Coronary artery (tissue), 2 donors: Measurements from ENCODE around the gene EDARADD.

Experiments
- DNase-seq: peaks from one replicate; pipeline ENCODE4 v3.0.0-alpha.2; 2017; ENCODE audit warnings: low spot score
- H3K27ac ChIP-seq, 2 donors: fragments of 200-600 bp; sonication (generic); one replicate each; pipeline ENCODE4 v1.5.1; 2016 to 2019
- H3K4me3 ChIP-seq: fragments of 200-600 bp; sonication (generic); 2 replicates; pipeline ENCODE4 v1.5.1; 2016; ENCODE audit warnings: mild to moderate bottlenecking, moderate library complexity
- TF ChIP-seq, protein P1 (sequence below): fragments of 200-600 bp; sonication (generic); IDR thresholded peaks from one replicate; pipeline ENCODE4 v1.5.1; 2019; ENCODE audit warnings: antibody characterized with exemption

Gene EDARADD

DNA sequence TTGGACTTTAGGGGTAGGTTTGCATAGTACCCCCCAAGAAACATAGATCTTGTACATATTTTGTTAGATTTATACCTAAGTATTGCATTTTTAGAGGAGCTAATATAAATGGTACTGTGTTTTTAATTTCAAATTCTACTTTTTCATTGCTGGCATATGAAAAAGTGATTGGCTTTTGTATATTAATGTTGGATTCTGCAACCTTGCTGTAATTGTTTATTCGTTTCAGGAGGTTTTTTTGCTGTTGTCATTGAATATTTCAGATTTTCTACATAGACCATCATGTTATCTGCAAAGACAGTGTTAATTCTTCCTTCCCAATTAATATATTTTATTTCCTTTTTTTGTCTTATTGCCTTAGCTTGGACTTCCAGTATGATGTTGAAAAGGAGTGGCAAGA is 23.0 kb upstream of the EDARADD start:
- no peak for DNase-seq
- TF ChIP-seq, protein P1, sequence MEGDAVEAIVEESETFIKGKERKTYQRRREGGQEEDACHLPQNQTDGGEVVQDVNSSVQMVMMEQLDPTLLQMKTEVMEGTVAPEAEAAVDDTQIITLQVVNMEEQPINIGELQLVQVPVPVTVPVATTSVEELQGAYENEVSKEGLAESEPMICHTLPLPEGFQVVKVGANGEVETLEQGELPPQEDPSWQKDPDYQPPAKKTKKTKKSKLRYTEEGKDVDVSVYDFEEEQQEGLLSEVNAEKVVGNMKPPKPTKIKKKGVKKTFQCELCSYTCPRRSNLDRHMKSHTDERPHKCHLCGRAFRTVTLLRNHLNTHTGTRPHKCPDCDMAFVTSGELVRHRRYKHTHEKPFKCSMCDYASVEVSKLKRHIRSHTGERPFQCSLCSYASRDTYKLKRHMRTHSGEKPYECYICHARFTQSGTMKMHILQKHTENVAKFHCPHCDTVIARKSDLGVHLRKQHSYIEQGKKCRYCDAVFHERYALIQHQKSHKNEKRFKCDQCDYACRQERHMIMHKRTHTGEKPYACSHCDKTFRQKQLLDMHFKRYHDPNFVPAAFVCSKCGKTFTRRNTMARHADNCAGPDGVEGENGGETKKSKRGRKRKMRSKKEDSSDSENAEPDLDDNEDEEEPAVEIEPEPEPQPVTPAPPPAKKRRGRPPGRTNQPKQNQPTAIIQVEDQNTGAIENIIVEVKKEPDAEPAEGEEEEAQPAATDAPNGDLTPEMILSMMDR = no peak
- Histone ChIP-seq H3K27ac (no peak overlapping the region), H3K4me3 (no peak overlapping the region)

DNA sequence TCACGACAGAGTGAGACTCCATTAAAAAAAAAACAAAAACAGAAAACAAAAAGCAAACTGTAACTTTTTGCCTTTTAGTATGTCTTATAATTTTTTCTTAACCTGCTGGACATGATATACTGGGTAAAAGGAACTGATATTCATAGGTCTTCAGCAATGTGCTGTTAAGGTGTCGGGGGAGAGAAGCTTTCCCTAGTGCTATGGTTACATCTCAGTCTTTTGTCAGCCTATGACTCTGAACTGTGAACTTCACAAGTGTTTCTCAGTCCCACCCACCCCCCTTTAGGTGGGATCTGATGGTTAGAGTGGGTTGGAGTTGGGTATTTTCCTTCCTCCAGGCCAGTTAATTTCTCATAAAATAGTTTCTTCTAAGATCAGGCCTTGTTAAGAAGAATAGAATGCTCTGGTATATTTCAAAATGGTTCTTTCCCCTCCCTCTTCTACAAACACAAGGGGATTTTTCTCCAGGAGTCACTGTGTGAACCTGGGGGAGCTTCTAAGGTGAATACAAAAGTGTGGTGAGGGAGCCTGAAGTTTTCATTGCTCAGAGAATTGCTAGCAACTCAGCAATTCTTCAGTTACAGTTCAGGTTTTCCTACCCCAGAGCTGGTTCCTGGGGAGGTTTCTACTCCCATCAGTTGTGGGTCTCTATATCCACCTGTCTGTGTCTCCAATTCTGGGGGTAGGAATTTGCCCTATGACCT is 16.1 kb upstream of the EDARADD start:
- H3K27ac ChIP-seq = no peak overlapping the region
- TF ChIP-seq, protein P1 = no peak
- no peak for DNase-seq
- no peak overlapping the region for H3K4me3 ChIP-seq

DNA sequence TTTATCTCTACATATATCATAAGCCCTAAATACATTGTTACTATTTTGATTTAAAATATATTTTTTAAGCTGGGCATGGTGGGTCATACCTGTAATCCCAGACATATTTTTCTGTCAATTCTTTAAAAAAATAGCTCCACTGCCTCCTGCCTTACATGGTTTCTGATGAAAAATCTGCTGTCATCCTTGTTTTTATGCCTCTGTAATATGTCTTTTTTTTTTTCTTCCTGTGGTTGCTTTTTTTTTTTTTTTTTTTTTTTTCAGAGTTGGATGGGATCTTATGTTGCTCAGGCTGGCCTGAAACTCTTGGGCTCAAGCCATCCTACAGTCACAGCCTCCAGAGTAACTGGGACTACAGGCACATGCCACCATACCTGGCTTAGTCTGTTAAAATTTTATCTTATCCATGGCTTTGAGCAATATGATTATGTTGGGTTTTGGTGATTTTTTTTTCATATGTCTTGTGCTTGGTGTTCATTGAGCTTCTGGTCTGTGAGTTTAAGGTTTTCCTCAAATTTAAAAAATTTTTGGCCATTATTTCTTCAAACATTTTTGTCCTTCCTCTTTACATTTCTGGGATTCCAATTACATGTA is 12.4 kb upstream of the EDARADD start:
- DNase-seq = no peak
- TF ChIP-seq, protein P1 = no peak
- no peak overlapping the region for H3K27ac ChIP-seq
- no peak overlapping the region for H3K4me3 ChIP-seq

DNA sequence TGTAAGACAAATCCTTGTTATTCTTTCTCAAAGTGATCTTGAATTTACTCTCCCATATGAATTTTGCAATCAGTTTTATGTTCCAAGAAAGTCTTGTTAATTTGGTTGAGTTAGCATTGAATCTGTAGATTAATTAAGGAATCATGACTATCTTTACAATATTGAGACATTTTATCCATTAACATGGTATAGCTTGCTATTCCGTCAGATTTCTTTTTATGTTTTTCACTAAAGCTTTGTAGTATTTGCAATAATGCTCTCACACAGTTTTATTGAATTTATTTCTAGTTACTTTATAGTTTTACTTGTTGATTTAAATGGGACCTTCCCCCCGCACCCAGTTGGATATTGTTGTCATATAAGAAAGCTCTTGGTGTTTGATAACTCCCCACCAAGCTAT is 5.8 kb upstream of the EDARADD start:
- no peak overlapping the region for H3K4me3 ChIP-seq
- no peak for DNase-seq
- TF ChIP-seq, protein P1 = no peak

DNA sequence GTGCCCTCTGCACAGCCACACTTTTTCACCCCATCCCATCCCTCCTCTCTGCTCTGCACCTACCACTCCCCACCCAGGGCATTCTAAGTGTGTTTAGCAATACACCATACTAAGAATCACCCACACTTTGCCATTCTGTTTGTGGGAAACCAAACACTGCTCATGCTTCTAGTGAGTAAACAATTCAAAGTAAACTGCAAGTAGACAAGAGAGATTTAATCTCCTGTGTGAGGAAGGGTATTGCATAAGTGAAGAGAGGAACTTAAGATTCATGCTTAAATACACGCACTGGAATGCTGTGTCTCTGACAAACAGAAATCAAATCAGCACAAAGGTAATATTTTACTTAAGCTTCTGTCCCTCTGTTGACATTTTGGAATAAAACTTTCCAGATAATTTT is 4.8 kb upstream of the EDARADD start:
- TF ChIP-seq, protein P1 = no peak
- Histone ChIP-seq H3K4me3 (no peak overlapping the region), H3K27ac (no peak overlapping the region)
- no peak for DNase-seq

More for the DNA sequence above, 5.8 kb upstream of the EDARADD start:
- no peak overlapping the region for H3K27ac ChIP-seq

DNA sequence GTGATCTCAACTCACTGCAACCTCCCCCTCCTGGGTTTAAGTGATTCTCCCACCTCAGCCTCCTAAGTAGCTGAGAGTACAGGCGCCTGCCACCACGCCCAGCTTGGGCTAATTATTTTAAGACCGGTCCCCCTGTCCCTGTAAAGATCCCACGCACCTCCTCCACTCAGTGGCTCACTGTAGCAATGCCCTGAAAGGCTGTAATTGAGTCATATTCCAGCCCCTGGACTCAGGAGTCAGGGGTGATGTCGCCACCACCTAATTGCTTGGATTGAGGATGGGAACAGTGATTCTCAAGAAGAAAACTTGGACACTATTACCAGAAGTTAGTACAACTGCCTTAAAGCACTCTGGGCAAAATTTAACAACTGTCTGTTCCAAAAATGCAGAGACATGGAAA is 3.1 kb upstream of the EDARADD start:
- H3K4me3 ChIP-seq = no peak overlapping the region
- no peak for DNase-seq
- no peak overlapping the region for H3K27ac ChIP-seq
- TF ChIP-seq, protein P1 = no peak

DNA sequence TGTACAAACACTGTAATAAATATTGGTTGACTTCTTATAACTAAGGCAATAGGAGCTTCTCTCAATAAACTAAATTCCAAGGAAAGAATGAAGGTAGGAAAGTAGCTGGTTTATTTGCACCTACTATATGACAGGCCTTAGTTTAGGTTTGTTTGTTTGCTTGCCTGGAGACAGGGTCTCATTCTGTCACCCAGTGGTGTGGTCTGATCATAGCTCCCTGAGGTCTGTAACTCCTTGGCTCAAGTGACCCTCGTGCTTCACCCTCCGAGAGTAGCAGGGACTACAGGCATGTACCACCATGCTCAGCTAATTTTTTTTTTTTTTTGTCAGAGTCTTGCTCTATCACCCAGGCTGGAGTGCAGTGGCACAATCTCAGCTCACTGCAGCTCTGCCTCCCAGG is 1.9 kb upstream of the EDARADD start:
- no peak overlapping the region for H3K27ac ChIP-seq
- TF ChIP-seq, protein P1 = no peak
- H3K4me3 ChIP-seq = no peak overlapping the region
- no peak for DNase-seq
